Liver (tissue), 9 donors: ENCODE results near the gene SHH. TPM values are rescaled to one million over a fixed set of nuclear protein-coding genes. Genes with fewer than 3 reads are reported as not detected.

ENCODE experiments used
- DNase-seq: peaks from one replicate; pipeline ENCODE4 v3.0.0-alpha.2; 2017; ENCODE audit warnings: low spot score
- H3K27ac ChIP-seq, 2 donors: one replicate each; pipeline ENCODE4 v1.7.0; 2013; ENCODE audit warnings: inconsistent platforms in 2 of 2, low read length in 2 of 2, control low read depth in 1 of 2, low read depth in 1 of 2, mild to moderate bottlenecking in 1 of 2
- H3K27me3 ChIP-seq, 4 donors: one replicate each; pipeline versions ENCODE4 v1.6.1 to v1.7.0; 2013; ENCODE audit warnings: low read length in 3 of 4, inconsistent platforms in 1 of 4, mild to moderate bottlenecking in 1 of 4, moderate library complexity in 1 of 4; ENCODE audit not compliant: control insufficient read depth in 4 of 4, insufficient read depth in 4 of 4
- H3K36me3 ChIP-seq, 4 donors: one replicate each; pipeline versions ENCODE4 v1.6.1 to v1.7.0; 2013; ENCODE audit warnings: low read length in 3 of 4, mild to moderate bottlenecking in 3 of 4, low read depth in 1 of 4, moderate library complexity in 1 of 4; ENCODE audit not compliant: control insufficient read depth in 4 of 4, insufficient read depth in 3 of 4
- H3K4me1 ChIP-seq, 4 donors: one replicate each; pipeline versions ENCODE4 v1.6.1 to v1.7.0; 2013; ENCODE audit warnings: low read length in 3 of 4, mild to moderate bottlenecking in 3 of 4, moderate library complexity in 1 of 4; ENCODE audit not compliant: control insufficient read depth in 4 of 4, insufficient read depth in 4 of 4
- H3K4me3 ChIP-seq, 3 donors: one replicate each; pipeline versions ENCODE4 v1.6.1 to v1.7.0; 2013; ENCODE audit warnings: low read length in 3 of 3, control low read depth in 1 of 3, low read depth in 1 of 3, mild to moderate bottlenecking in 1 of 3
- H3K9ac ChIP-seq, 2 donors: one replicate each; pipeline ENCODE4 v1.7.0; 2013; ENCODE audit warnings: low read length in 2 of 2, mild to moderate bottlenecking in 2 of 2, moderate library complexity in 2 of 2, control low read depth in 1 of 2, low read depth in 1 of 2
- H3K9me3 ChIP-seq, 4 donors: one replicate each; pipeline versions ENCODE4 v1.6.1 to v1.7.0; 2013; ENCODE audit warnings: low read length in 3 of 4; ENCODE audit not compliant: control insufficient read depth in 4 of 4
- ATF3 ChIP-seq: IDR thresholded peaks from 2 replicates; pipeline ENCODE4 v1.6.1; 2016; ENCODE audit warnings: antibody characterized with exemption
- CTCF ChIP-seq: fragments of 150-350 bp; IDR thresholded peaks from 2 replicates; pipeline ENCODE4 v1.5.1; 2017; ENCODE audit warnings: improper control_type of control experiment, low read depth, low read length; ENCODE audit not compliant: missing input control
- EGR1 ChIP-seq, 2 donors: IDR thresholded peaks; 2 replicates each; pipeline ENCODE4 v1.6.1; 2016 to 2018; ENCODE audit warnings: antibody characterized with exemption in 2 of 2, low read depth in 2 of 2
- FOXA1 ChIP-seq: IDR thresholded peaks from 2 replicates; pipeline ENCODE4 v1.6.1; 2016; ENCODE audit warnings: antibody characterized with exemption
- FOXA2 ChIP-seq: IDR thresholded peaks from 2 replicates; pipeline ENCODE4 v1.6.1; 2016; ENCODE audit warnings: antibody characterized with exemption
- GABPA ChIP-seq, 2 donors: IDR thresholded peaks in 1 of 2; conservative IDR thresholded peaks in 1 of 2; 2 replicates each; pipeline ENCODE4 v1.6.1; 2016; ENCODE audit warnings: antibody characterized with exemption in 2 of 2, mild to moderate bottlenecking in 1 of 2, moderate library complexity in 1 of 2
- HNF4A ChIP-seq, 2 donors: conservative IDR thresholded peaks; 2 replicates each; pipeline ENCODE4 v1.6.1; 2016; ENCODE audit warnings: antibody characterized with exemption in 2 of 2, mild to moderate bottlenecking in 2 of 2
- HNF4G ChIP-seq: IDR thresholded peaks from 2 replicates; pipeline ENCODE4 v1.6.1; 2016; ENCODE audit warnings: antibody characterized with exemption
- JUND ChIP-seq, 2 donors: IDR thresholded peaks; 2 replicates each; pipeline ENCODE4 v1.6.1; 2016; ENCODE audit warnings: antibody characterized with exemption in 2 of 2
- MAX ChIP-seq: IDR thresholded peaks from 2 replicates; pipeline ENCODE4 v1.6.1; 2016; ENCODE audit warnings: antibody characterized with exemption
- NR2F2 ChIP-seq: IDR thresholded peaks from 2 replicates; pipeline ENCODE4 v1.6.1; 2016; ENCODE audit warnings: antibody characterized with exemption
- RAD21 ChIP-seq, 2 donors: IDR thresholded peaks; 2 replicates each; pipeline ENCODE4 v1.6.1; 2016; ENCODE audit warnings: antibody characterized with exemption in 2 of 2, mild to moderate bottlenecking in 2 of 2
- REST ChIP-seq: IDR thresholded peaks from 2 replicates; pipeline ENCODE4 v1.6.1; 2016; ENCODE audit warnings: antibody characterized with exemption, mild to moderate bottlenecking
- RXRA ChIP-seq, 2 donors: IDR thresholded peaks; 2 replicates each; pipeline ENCODE4 v1.6.1; 2017 to 2018; ENCODE audit warnings: antibody characterized with exemption in 2 of 2, mild to moderate bottlenecking in 1 of 2
- SP1 ChIP-seq: IDR thresholded peaks from 2 replicates; pipeline ENCODE4 v1.6.1; 2018; ENCODE audit warnings: antibody characterized with exemption, mild to moderate bottlenecking
- TAF1 ChIP-seq: conservative IDR thresholded peaks from 2 replicates; pipeline ENCODE4 v1.6.1; 2016; ENCODE audit warnings: antibody characterized with exemption, mild to moderate bottlenecking
- YY1 ChIP-seq: IDR thresholded peaks from 2 replicates; pipeline ENCODE4 v1.6.1; 2016; ENCODE audit warnings: antibody characterized with exemption, mild to moderate bottlenecking
- ZBTB33 ChIP-seq: IDR thresholded peaks from 2 replicates; pipeline ENCODE4 v1.6.1; 2016; ENCODE audit warnings: antibody characterized with exemption
- WGBS: extraction: QIAGEN DNeasy Blood & Tissue Kit; methylation state at CpG from one replicate; pipeline ENCODE4 v1.1.7; 2013; 5-methylcytosine and 5-hydroxymethylcytosine counted together
- polyA plus RNA-seq, 2 donors: library from polyadenylated mRNA; stranded (reverse) in 1 of 2; unstranded in 1 of 2; fragments of 200-250 nt in 1 of 2; fragments of >200 nt in 1 of 2; fragmentation: Nextera tagmentation in 1 of 2; extraction: Ambion mirVana in 1 of 2; gene quantifications; one replicate each; pipeline versions ENCODE4 v1.2.1 to v1.2.3, GENCODE V29; 2013 to 2015
- total RNA-seq, 2 donors: library from RNA; depleted of rRNA; stranded (reverse); fragments of >200 nt; gene quantifications; one replicate each; pipeline ENCODE4 v1.2.3, GENCODE V29; 2014
- donor health status: healthy.
- donor health status: healthy.
- donor health status: healthy.
- donor health status: healthy.
- donor health status: healthy.

The SHH gene
- total and polyA plus RNA-seq, 4 donors = 3.9 to 10.0 (median 5.2) TPM

- Histone ChIP-seq H3K27me3 (no peaks in the 10 kb centered on the region), H3K4me3 (no peak overlapping the region), H3K27ac (no peak overlapping the region), H3K4me1 (no peaks in the 10 kb centered on the region), H3K9ac (no peak overlapping the region), H3K9me3 (no peaks in the 10 kb centered on the region), H3K36me3 (no peaks in the 10 kb centered on the region)
- no peak for DNase-seq
- TF ChIP-seq NR2F2 (no peak), FOXA1 (no peak), GABPA (IDR thresholded peaks at IDR 0.05 in 1 of 2, conservative IDR thresholded peaks at IDR 0.05 in 1 of 2) (no peak), HNF4G (no peak), HNF4A (conservative IDR thresholded peaks at IDR 0.05) (no peak), MAX (no peak), TAF1 (no peak), ATF3 (no peak), RXRA (IDR thresholded peaks at IDR 0.05) (no peak), FOXA2 (no peak), REST (no peak), ZBTB33 (no peak), JUND (IDR thresholded peaks at IDR 0.05) (no peak), CTCF (no peak), YY1 (no peak), SP1 (no peak), EGR1 (IDR thresholded peaks at IDR 0.05; ENCODE audit: low read depth in 2 of 2) (no peak), RAD21 (IDR thresholded peaks at IDR 0.05) (no peak)
- WGBS = 71% methylated on average over 7 of the region's 7 CpGs
Observed at GRCh38 chr7:155832581-155832981, 20.3 kb upstream of the SHH start.
